ENCODE results near the gene COL18A1. TPM values are rescaled to one million over a fixed set of nuclear protein-coding genes. Genes with fewer than 3 reads are reported as not detected.
"Not testable (repeated sequence)": the region's sequence is repeated elsewhere in the genome, so short reads cannot be mapped to it uniquely, and the experiment has no call there.

Gene COL18A1
- total and polyA plus RNA-seq, 4 donors: 44.9 to 308 (median 232) TPM

- no peak for TF ChIP-seq CTCF (IDR thresholded peaks at IDR 0.05; ENCODE audit: low read depth, low read length, missing input control)
- no peak for TF ChIP-seq ATF3 (IDR thresholded peaks at IDR 0.05)
- TF ChIP-seq FOXA2 (IDR thresholded peaks at IDR 0.05): no peak
- no peak for TF ChIP-seq TAF1 (conservative IDR thresholded peaks at IDR 0.05)
- no peak for TF ChIP-seq MAX (IDR thresholded peaks at IDR 0.05)
- TF ChIP-seq RXRA (IDR thresholded peaks at IDR 0.05): no peak
Observed at GRCh38 chr21:45442276-45442675, 37.3 kb downstream of the COL18A1 start (continued).

GRCh38 chr21:45442686-45443594 is 38.0 kb downstream of the COL18A1 start:
- peaks cover 7 to 45% (median 36%) of the 10 kb centered on the region in 4 donors for H3K4me1 ChIP-seq (ENCODE audit: control insufficient read depth in 4 of 4, insufficient read depth in 4 of 4, low read length in 3 of 4)
- DNase-seq (ENCODE audit: low spot score); H3K36me3 ChIP-seq (ENCODE audit: control insufficient read depth in 4 of 4, insufficient read depth in 3 of 4, low read depth in 1 of 4, low read length in 3 of 4); H3K27me3 ChIP-seq (ENCODE audit: control insufficient read depth in 4 of 4, insufficient read depth in 4 of 4, low read length in 3 of 4); H3K9ac ChIP-seq (ENCODE audit: low read depth in 1 of 2, low read length in 2 of 2); H3K4me3 ChIP-seq (ENCODE audit: low read depth in 1 of 3, low read length in 3 of 3); H3K27ac ChIP-seq (ENCODE audit: low read depth in 1 of 2, low read length in 2 of 2); H3K9me3 ChIP-seq (ENCODE audit: control insufficient read depth in 4 of 4, low read length in 3 of 4): not testable (repeated sequence)
- WGBS: 95% methylated on average over 39 of the region's 39 CpGs

GRCh38 chr21:45443595-45444181 is 38.7 kb downstream of the COL18A1 start:
- no peak for DNase-seq (ENCODE audit: low spot score)
- Histone ChIP-seq H3K27me3 (ENCODE audit: control insufficient read depth in 4 of 4, insufficient read depth in 4 of 4, low read length in 3 of 4) (no peaks in the 10 kb centered on the region), H3K4me3 (ENCODE audit: low read depth in 1 of 3, low read length in 3 of 3) (no peak overlapping the region), H3K27ac (ENCODE audit: low read depth in 1 of 2, low read length in 2 of 2) (no peak overlapping the region), H3K9me3 (ENCODE audit: control insufficient read depth in 4 of 4, low read length in 3 of 4) (no peaks in the 10 kb centered on the region), H3K9ac (ENCODE audit: low read depth in 1 of 2, low read length in 2 of 2) (no peak overlapping the region), H3K4me1 (ENCODE audit: control insufficient read depth in 4 of 4, insufficient read depth in 4 of 4, low read length in 3 of 4) (peaks cover 7 to 49% (median 39%) of the 10 kb centered on the region in 4 donors), H3K36me3 (ENCODE audit: control insufficient read depth in 4 of 4, insufficient read depth in 3 of 4, low read depth in 1 of 4, low read length in 3 of 4) (peaks cover 0 to 2% (median 0%) of the 10 kb centered on the region in 4 donors)
- WGBS: 89% methylated on average over 27 of the region's 27 CpGs
- TF ChIP-seq RAD21 (IDR thresholded peaks at IDR 0.05) (peak; percentile 67 to 73), HNF4G (IDR thresholded peaks at IDR 0.05) (no peak), CTCF (IDR thresholded peaks at IDR 0.05; ENCODE audit: low read depth, low read length, missing input control) (peak; percentile 45)

All from liver (tissue), 9 donors.